K562 (cell line): Measurements from ENCODE around the gene DYNC2I2. TPM values are rescaled to one million over a fixed set of nuclear protein-coding genes. Genes with fewer than 3 reads are reported as not detected.

Experiments
- CBX3 ChIP-seq, 2 experiments: IDR thresholded peaks; 1 replicate in 1 of 2; 2 replicates in 1 of 2; pipeline ENCODE4 v1.6.1; 2012; ENCODE audit warnings: inconsistent platforms in 2 of 2, low read length in 2 of 2, borderline replicate concordance in 1 of 2, control low read depth in 1 of 2
- DPF2 ChIP-seq: fragments of 450-650 bp; IDR thresholded peaks from 2 replicates; pipeline ENCODE4 v1.6.1; 2016
- ELF2 ChIP-seq: fragments of 250-450 bp; sonication (Bioruptor Pico); IDR thresholded peaks from 2 replicates; pipeline ENCODE4 v1.5.0; 2021; ENCODE audit warnings: mild to moderate bottlenecking
- FOXJ3 ChIP-seq: sonication (generic); formaldehyde crosslinking; IDR thresholded peaks from 2 replicates; pipeline ENCODE4 v1.4.0; 2020; ENCODE audit warnings: mild to moderate bottlenecking, missing genetic modification reagents
- GABPB2 ChIP-seq: fragments of 250-450 bp; sonication (Bioruptor Pico); conservative IDR thresholded peaks from 2 replicates; pipeline ENCODE4 v1.5.1; 2021; ENCODE audit warnings: mild to moderate bottlenecking
- HMGN3 ChIP-seq: IDR thresholded peaks from 2 replicates; pipeline ENCODE4 v1.6.1; 2011; ENCODE audit warnings: borderline replicate concordance, low read depth, mild to moderate bottlenecking, mixed read lengths, low read length; ENCODE audit not compliant: insufficient read length; ENCODE audit errors: extremely low read depth
- KDM1A ChIP-seq, 2 experiments: fragments of 450-650 bp; IDR thresholded peaks; 2 replicates each; pipeline ENCODE4 v1.6.1; 2016; ENCODE audit warnings: mild to moderate bottlenecking in 2 of 2
- PKNOX1 ChIP-seq: fragments of 450-650 bp; IDR thresholded peaks from 2 replicates; pipeline ENCODE4 v1.6.1; 2016
- SNAPC5 ChIP-seq: fragments of 250-450 bp; sonication (Bioruptor Pico); IDR thresholded peaks from 2 replicates; pipeline ENCODE4 v1.8.0; 2021; ENCODE audit warnings: moderate library complexity, mild to moderate bottlenecking, inconsistent platforms
- U2AF1 ChIP-seq: fragments of 200-400 bp; formaldehyde crosslinking; optimal IDR thresholded peaks from 2 replicates; pipeline ENCODE3; 2017; ENCODE audit warnings: mild to moderate bottlenecking, low read depth, low read length, moderate library complexity
- USF1 ChIP-seq: sonication (generic); formaldehyde crosslinking; IDR thresholded peaks from 2 replicates; pipeline ENCODE4 v1.9.0; 2022; ENCODE audit warnings: mild to moderate bottlenecking, missing genetic modification reagents
- ZNF668 ChIP-seq: fragments of 250-450 bp; sonication (Bioruptor Pico); IDR thresholded peaks from 2 replicates; pipeline ENCODE4 v1.8.0; 2022; ENCODE audit warnings: mild to moderate bottlenecking, inconsistent platforms
- ZNF780A ChIP-seq: fragments of 250-450 bp; sonication (Bioruptor Pico); IDR thresholded peaks from 2 replicates; pipeline ENCODE4 v1.5.0; 2021; ENCODE audit warnings: mild to moderate bottlenecking
- ZSCAN32 ChIP-seq: fragments of 450-650 bp; formaldehyde crosslinking; IDR thresholded peaks from 2 replicates; pipeline ENCODE4 v1.4.0; 2020; ENCODE audit warnings: mild to moderate bottlenecking, moderate library complexity
- polyA plus RNA-seq, 8 experiments: library from polyadenylated mRNA; depleted of rRNA in 4 of 8; stranded (reverse) in 5 of 8; unstranded in 3 of 8; fragments of >200 nt; fragmentation: Nextera tagmentation in 2 of 8; fragmentation: Illumina TruSeq in 1 of 8; extraction: Ambion mirVana in 2 of 8; extraction: Trizol in 1 of 8; gene quantifications; 2 replicates each; pipeline versions ENCODE4 v1.2.1 to v1.2.3, GENCODE V29; 2011 to 2014; ENCODE audit warnings: inconsistent platforms in 1 of 8, missing spikeins in 1 of 8
- total RNA-seq, 7 experiments: library from RNA; depleted of rRNA in 6 of 7; stranded (reverse); fragments of >200 nt in 6 of 7; fragmentation: Illumina TruSeq in 2 of 7; extraction: Trizol in 2 of 7; gene quantifications; 2 replicates each; pipeline versions ENCODE4 v1.2.1 to v1.2.3, GENCODE V29; 2011 to 2021; ENCODE audit warnings: low replicate concordance in 1 of 7
- TF ChIP-seq, protein P1 (sequence below): sonication (generic); formaldehyde crosslinking; IDR thresholded peaks from 2 replicates; pipeline ENCODE4 v1.8.0; 2022; ENCODE audit warnings: mild to moderate bottlenecking, missing genetic modification reagents
- TF ChIP-seq, protein P2 (sequence below): fragments of 450-650 bp; conservative IDR thresholded peaks from 2 replicates; pipeline ENCODE4 v1.6.1; 2016; ENCODE audit warnings: missing genetic modification characterization, low read depth, mild to moderate bottlenecking, missing compliant biosample characterization, moderate library complexity
- TF ChIP-seq, protein P3 (sequence below), 2 experiments: fragments of 450-650 bp; conservative IDR thresholded peaks; 2 replicates each; pipeline ENCODE4 v1.6.1; 2017; ENCODE audit warnings: mild to moderate bottlenecking in 2 of 2, moderate library complexity in 2 of 2

The DYNC2I2 gene
- total and polyA plus RNA-seq, 9 of the 15 experiments (the other 6 are each of a cell fraction or from before 2014, with no cell fraction given) = 1.5 to 249 (median 70.0) TPM

DNA sequence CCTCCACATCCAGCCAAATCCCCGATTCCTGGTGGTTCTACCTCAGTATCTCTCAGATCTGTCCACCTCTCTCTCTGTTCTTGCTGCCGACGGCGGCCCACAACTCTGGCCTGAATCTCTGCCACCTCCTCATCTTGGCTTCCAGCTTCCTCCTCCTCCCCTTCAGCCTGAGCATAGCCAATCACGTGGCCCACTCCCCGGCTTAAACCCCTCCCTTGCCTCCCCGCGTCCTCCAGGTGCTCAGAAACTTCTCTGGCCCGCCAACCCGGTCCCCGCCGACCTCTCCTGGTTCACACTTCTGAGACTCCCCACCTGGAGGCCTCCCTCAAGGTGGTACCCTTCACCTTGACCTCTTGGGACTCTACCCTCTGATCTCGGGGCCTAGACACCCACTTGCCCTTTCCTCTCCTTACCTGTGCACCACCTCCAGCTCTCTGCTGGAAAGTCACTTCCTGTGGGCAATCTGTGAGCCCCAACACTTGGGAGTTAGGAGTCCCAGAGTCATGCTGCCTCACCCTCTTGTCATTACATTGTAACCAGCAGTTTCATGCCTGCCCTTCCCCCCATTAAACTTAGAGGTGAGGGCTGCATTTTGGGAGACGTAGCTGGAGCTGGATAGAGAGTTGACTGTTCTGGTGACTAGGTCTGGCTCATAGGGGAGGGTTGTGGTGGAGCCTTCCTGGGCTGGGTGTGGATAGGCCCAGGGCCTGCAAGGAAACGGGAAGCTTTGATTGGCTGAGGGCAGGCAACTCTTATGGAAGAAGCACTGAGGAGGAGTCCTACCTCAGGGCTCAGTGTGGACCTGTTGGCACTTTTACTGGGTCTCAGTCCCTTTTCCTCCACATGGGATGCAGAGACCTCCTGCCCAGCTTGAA is 27.9 kb upstream of the DYNC2I2 start (continued):
- TF ChIP-seq, protein P1, sequence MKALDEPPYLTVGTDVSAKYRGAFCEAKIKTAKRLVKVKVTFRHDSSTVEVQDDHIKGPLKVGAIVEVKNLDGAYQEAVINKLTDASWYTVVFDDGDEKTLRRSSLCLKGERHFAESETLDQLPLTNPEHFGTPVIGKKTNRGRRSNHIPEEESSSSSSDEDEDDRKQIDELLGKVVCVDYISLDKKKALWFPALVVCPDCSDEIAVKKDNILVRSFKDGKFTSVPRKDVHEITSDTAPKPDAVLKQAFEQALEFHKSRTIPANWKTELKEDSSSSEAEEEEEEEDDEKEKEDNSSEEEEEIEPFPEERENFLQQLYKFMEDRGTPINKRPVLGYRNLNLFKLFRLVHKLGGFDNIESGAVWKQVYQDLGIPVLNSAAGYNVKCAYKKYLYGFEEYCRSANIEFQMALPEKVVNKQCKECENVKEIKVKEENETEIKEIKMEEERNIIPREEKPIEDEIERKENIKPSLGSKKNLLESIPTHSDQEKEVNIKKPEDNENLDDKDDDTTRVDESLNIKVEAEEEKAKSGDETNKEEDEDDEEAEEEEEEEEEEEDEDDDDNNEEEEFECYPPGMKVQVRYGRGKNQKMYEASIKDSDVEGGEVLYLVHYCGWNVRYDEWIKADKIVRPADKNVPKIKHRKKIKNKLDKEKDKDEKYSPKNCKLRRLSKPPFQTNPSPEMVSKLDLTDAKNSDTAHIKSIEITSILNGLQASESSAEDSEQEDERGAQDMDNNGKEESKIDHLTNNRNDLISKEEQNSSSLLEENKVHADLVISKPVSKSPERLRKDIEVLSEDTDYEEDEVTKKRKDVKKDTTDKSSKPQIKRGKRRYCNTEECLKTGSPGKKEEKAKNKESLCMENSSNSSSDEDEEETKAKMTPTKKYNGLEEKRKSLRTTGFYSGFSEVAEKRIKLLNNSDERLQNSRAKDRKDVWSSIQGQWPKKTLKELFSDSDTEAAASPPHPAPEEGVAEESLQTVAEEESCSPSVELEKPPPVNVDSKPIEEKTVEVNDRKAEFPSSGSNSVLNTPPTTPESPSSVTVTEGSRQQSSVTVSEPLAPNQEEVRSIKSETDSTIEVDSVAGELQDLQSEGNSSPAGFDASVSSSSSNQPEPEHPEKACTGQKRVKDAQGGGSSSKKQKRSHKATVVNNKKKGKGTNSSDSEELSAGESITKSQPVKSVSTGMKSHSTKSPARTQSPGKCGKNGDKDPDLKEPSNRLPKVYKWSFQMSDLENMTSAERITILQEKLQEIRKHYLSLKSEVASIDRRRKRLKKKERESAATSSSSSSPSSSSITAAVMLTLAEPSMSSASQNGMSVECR (CRISPR knock-in tag) = no peak
- no peak for TF ChIP-seq ZNF780A (CRISPR knock-in tag)
- TF ChIP-seq U2AF1 = no peak
- no peak for TF ChIP-seq FOXJ3 (CRISPR knock-in tag)
- TF ChIP-seq USF1 (CRISPR knock-in tag) = peak; percentile 66
- TF ChIP-seq, protein P2, sequence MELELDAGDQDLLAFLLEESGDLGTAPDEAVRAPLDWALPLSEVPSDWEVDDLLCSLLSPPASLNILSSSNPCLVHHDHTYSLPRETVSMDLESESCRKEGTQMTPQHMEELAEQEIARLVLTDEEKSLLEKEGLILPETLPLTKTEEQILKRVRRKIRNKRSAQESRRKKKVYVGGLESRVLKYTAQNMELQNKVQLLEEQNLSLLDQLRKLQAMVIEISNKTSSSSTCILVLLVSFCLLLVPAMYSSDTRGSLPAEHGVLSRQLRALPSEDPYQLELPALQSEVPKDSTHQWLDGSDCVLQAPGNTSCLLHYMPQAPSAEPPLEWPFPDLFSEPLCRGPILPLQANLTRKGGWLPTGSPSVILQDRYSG = peak; percentile 39; the same call in 1 of the 2 replicates
- no peak for TF ChIP-seq ZSCAN32 (CRISPR knock-in tag)
- no peak for TF ChIP-seq SNAPC5 (CRISPR knock-in tag)
- no peak for TF ChIP-seq ELF2 (CRISPR knock-in tag)
- TF ChIP-seq KDM1A (IDR thresholded peaks at IDR 0.05) = no peak
- TF ChIP-seq GABPB2 = no peak
- TF ChIP-seq, protein P3, sequence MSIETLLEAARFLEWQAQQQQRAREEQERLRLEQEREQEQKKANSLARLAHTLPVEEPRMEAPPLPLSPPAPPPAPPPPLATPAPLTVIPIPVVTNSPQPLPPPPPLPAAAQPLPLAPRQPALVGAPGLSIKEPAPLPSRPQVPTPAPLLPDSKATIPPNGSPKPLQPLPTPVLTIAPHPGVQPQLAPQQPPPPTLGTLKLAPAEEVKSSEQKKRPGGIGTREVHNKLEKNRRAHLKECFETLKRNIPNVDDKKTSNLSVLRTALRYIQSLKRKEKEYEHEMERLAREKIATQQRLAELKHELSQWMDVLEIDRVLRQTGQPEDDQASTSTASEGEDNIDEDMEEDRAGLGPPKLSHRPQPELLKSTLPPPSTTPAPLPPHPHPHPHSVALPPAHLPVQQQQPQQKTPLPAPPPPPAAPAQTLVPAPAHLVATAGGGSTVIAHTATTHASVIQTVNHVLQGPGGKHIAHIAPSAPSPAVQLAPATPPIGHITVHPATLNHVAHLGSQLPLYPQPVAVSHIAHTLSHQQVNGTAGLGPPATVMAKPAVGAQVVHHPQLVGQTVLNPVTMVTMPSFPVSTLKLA (conservative IDR thresholded peaks at IDR 0.05) = no peak
- 0 out of 2 replicates have a peak, but pooled peaks have one; percentile 29 for TF ChIP-seq DPF2
- TF ChIP-seq ZNF668 (CRISPR knock-in tag) = no peak
- TF ChIP-seq PKNOX1 = 0 out of 2 replicates have a peak, but pooled peaks have one; percentile 17
- TF ChIP-seq HMGN3 = no peak
- TF ChIP-seq CBX3 (IDR thresholded peaks at IDR 0.05; ENCODE audit: borderline replicate concordance in 1 of 2, low read length in 2 of 2) = peak in 1 of 2 experiments; percentile 16; a peak in 1 of 3 replicates
